IPS DF 6.9 (cell line): ENCODE data around the gene DPY19L1.

Experiments
- DNase-seq: peaks from one replicate; pipeline ENCODE4 v3.0.0-alpha.2; 2013; ENCODE audit warnings: low read depth, low spot score
- H3K27ac ChIP-seq: one replicate; pipeline ENCODE4 v1.5.1; 2013; ENCODE audit warnings: low read length, control low read depth
- H3K27me3 ChIP-seq: 2 replicates; pipeline ENCODE4 v1.6.1; 2013; ENCODE audit warnings: mild to moderate bottlenecking, low read length; ENCODE audit not compliant: control insufficient read depth, insufficient read depth
- H3K36me3 ChIP-seq: 2 replicates; pipeline ENCODE4 v1.6.1; 2013; ENCODE audit warnings: low read length; ENCODE audit not compliant: control insufficient read depth, insufficient read depth
- H3K4me1 ChIP-seq: 2 replicates; pipeline ENCODE4 v1.6.1; 2013; ENCODE audit warnings: low read length; ENCODE audit not compliant: control insufficient read depth, insufficient read depth
- H3K4me3 ChIP-seq: 2 replicates; pipeline ENCODE4 v1.5.1; 2013; ENCODE audit warnings: mild to moderate bottlenecking, low read length
- H3K9me3 ChIP-seq: 2 replicates; pipeline ENCODE4 v1.6.1; 2013; ENCODE audit warnings: low read length, inconsistent platforms; ENCODE audit not compliant: control insufficient read depth, insufficient read depth
- WGBS: extraction: QIAGEN DNeasy Blood & Tissue Kit; methylation state at CpG from one replicate; pipeline ENCODE4 v1.1.7; 2013; ENCODE audit warnings: mixed read lengths, missing lambda C conversion rate; ENCODE audit not compliant: insufficient read length, insufficient coverage; 5-methylcytosine and 5-hydroxymethylcytosine counted together

Gene DPY19L1

GRCh38 chr7:35032166-35032565 is 5.1 kb downstream of the DPY19L1 start:
- no peak for DNase-seq
- H3K4me3 ChIP-seq = no peak overlapping the region
- H3K36me3 ChIP-seq = no peaks in the 10 kb centered on the region
- no peaks in the 10 kb centered on the region for H3K27me3 ChIP-seq
- no CpG with 5 or more reads among the region's 1 CpG for WGBS
- no peaks in the 10 kb centered on the region for H3K9me3 ChIP-seq
- H3K27ac ChIP-seq = no peak overlapping the region
- no peaks in the 10 kb centered on the region; the same call in 1 of the 2 replicates for H3K4me1 ChIP-seq

DNA sequence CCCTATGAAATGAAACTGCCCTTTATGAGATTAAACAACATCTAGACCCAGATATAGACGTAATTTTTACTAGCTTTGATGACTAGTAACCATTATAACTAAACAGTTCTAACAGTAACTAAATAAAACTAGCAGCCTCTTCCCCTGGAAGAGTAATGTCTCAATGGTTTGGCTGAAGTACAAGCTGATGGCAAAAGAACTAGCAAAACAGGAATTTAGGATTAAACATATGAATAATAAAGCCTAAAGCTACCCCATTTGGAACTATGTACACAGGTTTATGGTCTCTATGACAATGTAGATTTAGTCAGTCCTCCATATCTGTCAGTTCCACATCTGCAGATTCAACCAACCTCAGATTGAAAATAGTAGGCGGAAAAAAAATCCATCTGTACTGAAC is 6.4 kb downstream of the DPY19L1 start:
- H3K4me1 ChIP-seq = no peaks in the 10 kb centered on the region
- H3K36me3 ChIP-seq = no peaks in the 10 kb centered on the region
- DNase-seq = no peak
- H3K9me3 ChIP-seq = no peaks in the 10 kb centered on the region
- H3K4me3 ChIP-seq = no peak overlapping the region
- no peaks in the 10 kb centered on the region for H3K27me3 ChIP-seq
- no peak overlapping the region for H3K27ac ChIP-seq
- WGBS = no CpG with 5 or more reads among the region's 2 CpGs

DNA sequence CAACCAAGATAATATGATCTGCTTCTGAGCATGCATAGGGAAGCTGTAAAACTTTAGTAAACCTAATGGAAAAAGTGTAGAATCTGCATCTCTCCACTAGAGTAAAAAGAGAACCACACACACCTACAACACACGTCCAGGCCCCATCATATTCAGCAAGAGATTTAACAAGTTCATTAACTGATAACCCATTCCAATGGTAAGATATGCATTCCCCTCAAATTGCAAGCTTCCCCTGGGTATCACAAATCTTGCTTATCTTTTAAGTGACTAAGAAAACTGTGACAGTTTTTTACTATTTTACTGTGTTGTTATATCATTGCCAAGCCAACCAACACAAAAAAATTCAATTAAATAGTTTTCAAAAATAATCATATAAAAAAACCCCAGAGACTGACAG is 8.0 kb downstream of the DPY19L1 start:
- WGBS = no CpG with 5 or more reads among the region's 1 CpG
- no peaks in the 10 kb centered on the region for H3K36me3 ChIP-seq

DNA sequence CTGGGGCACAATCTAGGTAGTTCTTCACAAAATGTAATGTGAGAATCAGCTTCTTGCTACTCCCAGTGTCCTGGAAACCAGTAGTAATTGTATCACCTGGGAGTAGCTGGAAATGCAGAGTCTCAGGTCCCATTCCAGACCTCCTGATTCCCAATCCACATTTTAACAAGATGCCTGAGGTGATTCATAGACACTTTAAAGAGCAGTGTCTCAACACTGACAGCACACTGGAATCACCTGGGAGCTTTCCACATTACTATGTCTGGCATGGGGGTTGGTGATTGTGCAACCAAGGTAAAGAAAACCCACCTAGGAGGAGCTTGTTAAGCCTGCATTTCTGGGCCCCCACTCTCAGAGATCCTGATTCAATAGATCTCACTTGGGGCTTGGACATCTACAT is 11.1 kb downstream of the DPY19L1 start:
- Histone ChIP-seq H3K27ac (no peak overlapping the region), H3K4me3 (no peak overlapping the region), H3K27me3 (no peaks in the 10 kb centered on the region), H3K36me3 (no peaks in the 10 kb centered on the region), H3K4me1 (no peaks in the 10 kb centered on the region; the same call in 1 of the 2 replicates), H3K9me3 (no peaks in the 10 kb centered on the region)
- no peak for DNase-seq

More for the DNA sequence above, 8.0 kb downstream of the DPY19L1 start:
- no peak for DNase-seq
- Histone ChIP-seq H3K27ac (no peak overlapping the region), H3K9me3 (no peaks in the 10 kb centered on the region), H3K4me3 (no peak overlapping the region), H3K27me3 (no peaks in the 10 kb centered on the region), H3K4me1 (no peaks in the 10 kb centered on the region)

- Histone ChIP-seq H3K9me3 (no peaks in the 10 kb centered on the region), H3K4me1 (no peaks in the 10 kb centered on the region; the same call in 1 of the 2 replicates), H3K27me3 (no peaks in the 10 kb centered on the region), H3K36me3 (no peaks in the 10 kb centered on the region), H3K27ac (no peak overlapping the region), H3K4me3 (no peak overlapping the region)
- no peak for DNase-seq
- WGBS = no CpG with 5 or more reads among the region's 1 CpG
Measured at GRCh38 chr7:35025369-35025870, 11.9 kb downstream of the DPY19L1 start.

GRCh38 chr7:35024298-35024697 is 13.0 kb downstream of the DPY19L1 start:
- H3K27me3 ChIP-seq = no peaks in the 10 kb centered on the region
- H3K4me3 ChIP-seq = no peak overlapping the region
- no peaks in the 10 kb centered on the region for H3K9me3 ChIP-seq
- no peak overlapping the region for H3K27ac ChIP-seq
- H3K36me3 ChIP-seq = no peaks in the 10 kb centered on the region
- DNase-seq = no peak
- WGBS = no CpG with 5 or more reads among the region's 3 CpGs
- H3K4me1 ChIP-seq = no peaks in the 10 kb centered on the region; the same call in 1 of the 2 replicates

DNA sequence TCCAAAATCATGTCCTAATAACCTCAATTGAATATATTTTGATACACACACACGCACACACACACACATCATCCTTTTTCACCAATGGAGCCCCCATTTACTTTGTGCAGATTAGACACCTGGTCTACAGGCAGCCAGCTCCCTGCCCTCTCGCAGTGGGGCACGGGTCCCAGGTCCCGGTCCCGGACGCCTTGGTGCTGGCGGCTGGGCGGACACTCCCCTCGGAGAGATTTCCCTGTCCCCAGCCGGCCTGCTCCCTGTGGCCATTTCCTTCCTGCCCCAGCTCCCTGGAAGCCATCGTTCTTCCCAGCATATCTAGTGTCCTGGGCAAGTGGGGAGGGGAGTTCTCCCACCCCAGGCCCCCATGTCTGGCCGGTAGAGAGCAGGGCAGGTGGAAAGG is 14.6 kb downstream of the DPY19L1 start:
- DNase-seq = no peak
- Histone ChIP-seq H3K4me3 (no peak overlapping the region), H3K27me3 (no peaks in the 10 kb centered on the region), H3K4me1 (no peaks in the 10 kb centered on the region; the same call in 1 of the 2 replicates), H3K9me3 (no peaks in the 10 kb centered on the region), H3K27ac (no peak overlapping the region), H3K36me3 (no peaks in the 10 kb centered on the region)
- no CpG with 5 or more reads among the region's 12 CpGs for WGBS

DNA sequence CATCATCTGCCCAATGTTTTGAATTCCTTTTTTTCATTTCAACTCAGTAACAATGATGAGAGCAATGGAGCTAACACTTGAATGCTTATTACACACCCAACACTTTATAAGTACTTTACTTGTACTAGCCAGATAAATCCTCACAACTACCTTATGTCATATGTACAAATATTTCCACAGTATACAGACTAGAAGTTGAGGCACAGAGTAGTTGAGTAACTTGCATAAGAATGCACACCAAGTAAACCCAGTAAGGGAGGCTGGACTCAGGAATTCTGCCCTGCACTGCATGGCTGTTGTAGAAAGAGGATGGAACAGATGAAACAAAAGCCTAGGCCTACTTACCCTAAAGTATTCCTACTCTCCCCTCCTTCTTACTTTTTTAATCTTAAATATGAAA is 15.8 kb downstream of the DPY19L1 start:
- Histone ChIP-seq H3K27ac (no peak overlapping the region), H3K9me3 (no peaks in the 10 kb centered on the region)

DNA sequence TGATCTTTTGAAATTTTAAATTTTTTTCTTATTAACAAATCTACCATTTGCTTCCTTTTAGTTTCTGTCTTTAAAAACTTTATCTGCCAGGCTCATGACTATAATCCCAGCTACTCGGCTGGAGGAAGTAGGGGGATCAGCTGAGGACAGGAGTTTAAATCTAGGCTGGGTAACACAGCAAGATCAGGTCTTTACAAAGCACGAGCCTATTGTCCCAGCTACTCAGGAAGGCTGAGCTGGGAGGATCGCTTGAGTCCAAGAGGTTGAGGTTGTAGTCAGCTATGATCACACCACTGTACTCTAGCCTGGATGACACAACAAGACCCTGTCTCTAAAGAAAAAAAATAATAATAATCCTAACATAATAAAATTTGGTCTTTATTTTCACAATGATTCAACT is 17.5 kb downstream of the DPY19L1 start:
- H3K9me3 ChIP-seq = no peaks in the 10 kb centered on the region
- H3K36me3 ChIP-seq = no peaks in the 10 kb centered on the region
- H3K27ac ChIP-seq = no peak overlapping the region
- no peaks in the 10 kb centered on the region for H3K27me3 ChIP-seq
- DNase-seq = no peak
- no peak overlapping the region for H3K4me3 ChIP-seq
- no CpG with 5 or more reads among the region's 3 CpGs for WGBS
- no peaks in the 10 kb centered on the region; the same call in 1 of the 2 replicates for H3K4me1 ChIP-seq

More for the DNA sequence above, 15.8 kb downstream of the DPY19L1 start:
- Histone ChIP-seq H3K4me3 (no peak overlapping the region), H3K4me1 (no peaks in the 10 kb centered on the region; the same call in 1 of the 2 replicates), H3K36me3 (no peaks in the 10 kb centered on the region), H3K27me3 (no peaks in the 10 kb centered on the region)
- no peak for DNase-seq

- H3K4me3 ChIP-seq = no peak overlapping the region
- DNase-seq = no peak
- H3K4me1 ChIP-seq = no peaks in the 10 kb centered on the region; the same call in 1 of the 2 replicates
- no peaks in the 10 kb centered on the region for H3K36me3 ChIP-seq
- H3K27ac ChIP-seq = no peak overlapping the region
- H3K27me3 ChIP-seq = no peaks in the 10 kb centered on the region
- H3K9me3 ChIP-seq = no peaks in the 10 kb centered on the region
- WGBS = no CpG with 5 or more reads among the region's 2 CpGs
Measured at GRCh38 chr7:35019179-35019729, 18.0 kb downstream of the DPY19L1 start.

- Histone ChIP-seq H3K4me3 (no peak overlapping the region), H3K9me3 (no peaks in the 10 kb centered on the region), H3K27ac (no peak overlapping the region), H3K4me1 (no peaks in the 10 kb centered on the region), H3K27me3 (no peaks in the 10 kb centered on the region), H3K36me3 (no peaks in the 10 kb centered on the region)
- WGBS = no CpG with 5 or more reads among the region's 1 CpG
- no peak for DNase-seq
Measured at GRCh38 chr7:35015346-35015859, 21.9 kb downstream of the DPY19L1 start.
